Stimulated activated CD4-positive, alpha-beta T cell treated with anti-CD3 and anti-CD28 coated beads, Interleukin-4, amount 100 ng/mL, for 1 hour (primary cell): ENCODE results near the gene USP36.

Experiments used
- DNase-seq: peaks from one replicate; pipeline ENCODE4 v3.0.0-alpha.2; 2020

USP36 gene

GRCh38 chr17:78808163-78808562 lies 32.5 kb downstream of the USP36 start:
- no peak for DNase-seq

GRCh38 chr17:78806451-78806850 lies 34.2 kb downstream of the USP36 start:
- DNase-seq: no peak

- peak; percentile 63 for DNase-seq
Measured at GRCh38 chr17:78805301-78805700, 35.3 kb downstream of the USP36 start.

- DNase-seq: no peak
Measured at GRCh38 chr17:78804777-78805176, 35.8 kb downstream of the USP36 start.

GRCh38 chr17:78803186-78803845 lies 37.3 kb downstream of the USP36 start:
- no peak for DNase-seq

DNA sequence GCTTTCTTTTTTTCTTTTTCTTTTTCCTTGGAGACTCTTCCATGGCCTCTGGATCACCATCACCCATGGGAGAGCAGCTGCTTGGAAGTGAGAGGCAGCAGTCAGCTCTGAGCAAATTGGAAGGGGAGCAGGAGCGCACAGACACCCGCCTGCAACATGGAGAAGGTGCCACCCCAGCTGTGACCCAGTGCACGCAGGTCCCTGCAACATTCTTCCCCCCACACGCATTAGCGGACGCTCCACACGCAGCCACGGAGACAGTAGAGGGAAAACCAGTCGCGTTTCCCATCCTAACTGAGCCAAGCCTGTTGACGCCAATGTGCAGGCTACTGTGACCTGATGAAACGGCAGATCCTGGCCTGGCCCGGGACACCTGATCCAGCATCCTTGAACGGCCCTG lies 38.2 kb downstream of the USP36 start:
- DNase-seq: no peak

GRCh38 chr17:78802008-78802407 lies 38.6 kb downstream of the USP36 start:
- DNase-seq: no peak

- no peak for DNase-seq
Measured at GRCh38 chr17:78800132-78800931, 40.3 kb downstream of the USP36 start.

DNA sequence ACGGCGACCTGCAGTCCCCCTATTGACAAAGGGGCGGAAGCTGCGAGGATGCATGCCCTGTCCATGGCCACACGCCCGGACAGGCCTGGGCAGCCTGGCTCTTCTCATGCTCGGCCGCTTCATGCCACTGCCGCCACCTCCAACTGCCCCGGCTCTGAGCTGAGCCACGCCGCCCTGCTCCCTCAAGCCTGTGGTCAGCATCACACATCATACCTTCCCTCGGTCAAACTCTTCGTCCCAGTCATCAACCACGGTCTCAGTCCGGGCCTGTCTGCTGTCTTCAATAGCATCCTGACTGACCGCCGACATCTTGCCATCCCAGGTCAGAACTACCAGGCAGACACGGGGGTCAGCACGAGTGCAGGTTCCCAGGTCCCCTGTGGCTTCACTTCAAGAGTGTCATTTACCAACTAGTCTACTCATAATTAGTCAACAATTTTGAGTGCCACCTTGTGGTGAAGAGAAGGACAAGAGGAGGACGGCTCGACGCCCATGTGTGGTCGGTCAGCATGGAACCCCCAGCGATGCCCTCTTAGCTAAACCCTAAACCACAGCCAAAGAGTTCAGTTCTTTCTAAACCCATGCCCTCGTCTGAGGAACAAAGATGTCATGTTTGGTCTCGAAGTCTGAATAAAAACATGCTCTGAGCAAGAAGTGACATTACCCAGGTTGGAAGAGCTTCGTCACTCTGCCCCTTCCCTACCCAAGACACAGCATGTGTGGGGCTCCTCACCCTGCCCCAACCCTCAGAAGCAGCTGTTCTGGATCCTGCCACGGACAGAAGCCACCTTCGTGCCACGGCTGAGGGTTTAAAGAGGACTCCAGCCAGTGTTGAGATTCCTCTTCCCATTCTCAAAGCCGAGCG lies 41.7 kb downstream of the USP36 start:
- DNase-seq: no peak

DNA sequence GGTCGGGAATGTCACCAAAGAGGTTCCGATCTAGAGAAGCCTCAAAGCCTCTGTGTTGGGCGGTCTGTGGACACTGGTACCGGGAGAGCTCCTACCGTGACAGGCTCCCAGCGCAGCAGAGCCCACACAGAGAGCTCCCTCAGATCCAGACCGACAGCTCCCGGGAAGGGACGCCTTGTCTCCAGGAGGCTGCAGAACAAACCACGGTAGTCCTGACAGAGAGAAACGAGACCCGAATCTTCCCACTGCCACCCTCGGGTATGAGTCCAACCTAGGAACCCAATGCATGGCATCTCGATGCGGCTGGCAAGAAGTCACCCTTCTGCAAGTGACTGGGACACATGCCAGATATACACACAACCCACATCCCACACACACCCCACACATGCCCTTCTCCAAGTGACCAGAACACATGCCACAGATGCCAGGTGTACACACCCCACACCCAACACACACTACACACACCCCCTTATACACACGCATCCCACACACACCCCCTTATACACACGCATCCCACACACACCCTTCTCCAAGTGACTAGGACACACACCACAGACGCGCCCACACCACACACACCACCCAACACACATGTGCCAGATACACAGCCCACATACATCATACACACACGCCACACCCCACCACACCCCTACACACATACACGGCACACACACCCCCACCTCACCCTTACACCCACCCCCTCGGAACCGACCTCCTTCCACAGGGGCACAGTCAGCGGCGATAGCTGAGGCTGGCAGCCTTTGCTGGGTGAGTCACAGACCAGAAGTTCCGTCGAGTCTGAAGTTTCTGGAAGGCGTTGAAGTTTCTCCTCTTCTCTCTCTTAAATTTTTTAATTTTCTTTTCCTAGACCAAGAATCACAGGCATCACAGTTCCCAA lies 42.7 kb downstream of the USP36 start:
- no peak for DNase-seq

- no peak for DNase-seq
Measured at GRCh38 chr17:78797213-78797612, 43.4 kb downstream of the USP36 start.

GRCh38 chr17:78796517-78796900 lies 44.1 kb downstream of the USP36 start:
- no peak for DNase-seq

DNA sequence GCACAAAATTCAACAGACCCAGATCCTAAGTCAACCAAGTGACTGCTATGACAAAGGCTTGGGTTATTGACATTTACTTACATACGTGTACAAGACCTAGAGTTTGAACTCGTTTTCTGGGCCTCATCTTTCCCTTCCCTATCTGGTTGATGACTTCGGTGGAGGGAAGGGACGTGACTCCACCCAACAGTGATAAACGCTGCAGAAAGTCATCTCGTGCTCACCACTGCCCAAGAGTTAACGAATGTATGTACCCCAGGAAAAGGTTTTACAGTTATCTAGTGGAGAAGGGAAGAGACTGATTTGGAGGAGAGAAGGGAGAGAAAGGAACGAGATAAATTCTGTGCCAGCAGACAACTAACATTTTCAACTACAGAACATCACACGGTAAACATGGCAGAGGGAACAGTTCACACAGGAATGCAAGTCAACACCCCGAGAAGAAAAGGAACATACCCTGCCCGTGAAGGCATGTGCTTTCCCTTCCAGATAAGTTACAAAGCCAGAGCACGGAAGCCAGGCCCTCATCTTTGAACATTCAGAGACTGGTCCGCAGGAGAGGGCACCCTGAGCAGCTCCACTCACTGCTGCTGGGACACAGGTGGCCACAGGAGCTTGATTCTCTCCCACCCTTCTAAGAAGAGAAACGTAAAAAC lies 44.6 kb downstream of the USP36 start:
- DNase-seq: no peak

DNA sequence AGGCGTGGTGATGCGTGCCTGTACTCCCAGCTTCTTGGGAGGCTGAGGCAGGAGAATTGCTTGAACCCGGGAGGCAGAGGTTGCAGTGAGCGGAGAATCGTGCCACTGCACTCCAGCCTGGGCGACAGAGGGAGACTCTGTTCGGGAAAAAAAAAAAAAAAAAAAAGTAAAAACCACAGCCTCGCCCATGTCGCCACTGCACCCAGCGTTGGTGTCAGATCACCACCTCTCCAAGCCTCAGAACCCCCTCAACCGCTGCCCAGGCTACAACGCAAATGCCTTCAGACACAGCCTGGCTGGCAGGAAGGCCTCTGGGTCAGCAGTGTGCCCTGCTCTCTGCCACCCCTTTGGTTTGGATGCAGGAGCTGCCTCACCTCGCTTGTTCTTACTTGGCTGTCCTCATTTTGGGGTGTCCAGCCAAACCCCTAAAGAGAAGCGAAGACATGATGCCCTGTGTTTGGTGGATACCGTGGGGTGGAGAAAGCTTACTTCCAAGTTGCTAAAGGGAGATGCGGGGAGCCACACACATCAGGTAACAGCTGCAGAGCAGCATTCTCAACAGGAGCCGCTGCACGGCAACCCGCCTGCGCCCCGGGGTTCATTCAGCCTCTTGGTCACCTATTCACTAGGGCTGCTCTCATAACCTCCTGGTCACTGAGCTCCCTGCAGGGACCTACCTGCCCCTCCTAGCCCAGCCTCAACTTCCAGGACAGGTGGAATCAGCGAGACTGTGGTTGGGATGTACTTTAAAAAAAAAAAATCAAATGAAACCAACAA lies 45.6 kb downstream of the USP36 start:
- no peak for DNase-seq

DNA sequence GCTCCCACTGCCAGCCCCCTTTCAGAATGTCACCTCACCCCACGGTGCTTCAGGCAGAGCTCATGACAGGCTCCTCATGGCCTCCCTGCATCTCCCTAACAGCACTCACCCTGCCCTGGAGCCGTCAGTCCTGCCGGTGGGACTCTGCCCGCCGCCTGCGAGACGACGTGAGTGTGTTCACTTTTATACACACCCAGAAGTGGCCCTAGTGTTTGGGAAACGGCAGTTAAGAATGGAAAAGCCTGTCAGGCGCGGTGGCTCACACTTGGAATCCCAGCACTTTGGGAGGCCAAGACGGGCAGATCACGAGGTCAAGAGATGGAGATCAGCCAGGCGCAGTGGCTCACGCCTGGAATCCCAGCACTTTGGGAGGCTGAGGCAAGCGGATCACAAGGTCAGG lies 46.2 kb downstream of the USP36 start:
- no peak for DNase-seq

- DNase-seq: no peak
Measured at GRCh38 chr17:78793968-78794367, 46.6 kb downstream of the USP36 start.

- no peak for DNase-seq
Measured at GRCh38 chr17:78793415-78793814, 47.2 kb downstream of the USP36 start.

DNA sequence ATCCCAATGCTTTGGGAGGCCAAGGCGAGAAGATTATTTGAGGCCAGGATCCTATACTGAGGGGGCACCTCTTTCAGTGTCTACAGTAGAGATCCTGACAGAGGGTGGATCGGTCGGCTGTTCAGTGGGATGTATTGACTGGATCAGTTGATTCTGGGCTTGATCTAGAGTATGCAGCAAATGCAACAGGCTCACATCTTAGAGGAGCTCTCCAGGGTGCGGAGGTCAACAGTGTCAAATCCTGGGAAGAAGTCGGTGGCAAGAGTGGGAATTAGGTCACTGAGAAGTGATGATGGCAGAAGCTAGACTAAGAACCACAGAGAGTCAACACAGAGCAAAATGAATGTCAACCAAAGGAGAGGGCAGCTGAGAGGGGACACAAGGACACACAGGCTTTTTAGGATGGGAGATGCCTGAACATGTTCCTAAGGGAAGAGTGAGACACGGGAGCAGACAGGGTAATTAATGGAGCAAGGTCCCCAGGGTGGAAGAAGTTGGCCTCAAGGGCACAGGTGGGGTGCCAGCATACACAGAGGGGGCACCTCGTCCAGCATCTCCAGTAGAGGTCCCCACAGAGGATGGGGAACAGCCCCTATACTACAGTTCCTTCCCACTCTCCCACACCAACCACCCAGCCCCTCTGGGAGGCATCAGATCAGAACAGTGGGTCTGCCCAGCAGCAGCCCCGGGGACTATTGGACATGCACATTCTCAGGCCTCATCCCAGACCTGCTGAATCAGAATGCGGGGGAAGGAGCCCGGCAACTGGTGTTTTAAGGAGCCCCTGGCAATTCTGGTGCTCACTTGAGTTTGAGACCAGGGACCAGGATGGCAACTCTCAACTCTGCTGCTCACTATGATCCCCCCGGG lies 48.5 kb downstream of the USP36 start:
- no peak for DNase-seq

GRCh38 chr17:78790552-78790951 lies 50.1 kb downstream of the USP36 start:
- no peak for DNase-seq

- peak; percentile 41 for DNase-seq
Measured at GRCh38 chr17:78789663-78790181, 50.9 kb downstream of the USP36 start.
